HL-60 (cell line): ENCODE measurements around the gene CDH23.

ENCODE experiments used
- POLR2AphosphoS5 ChIP-seq: IDR thresholded peaks from 2 replicates; pipeline ENCODE4 v1.6.1; 2012; ENCODE audit warnings: low read depth
- TF ChIP-seq, protein P1 (sequence below): IDR thresholded peaks from one replicate; pipeline ENCODE4 v1.5.1; 2011; ENCODE audit warnings: low read length, control low read depth, inconsistent platforms; ENCODE audit not compliant: insufficient read depth
- TF ChIP-seq, protein P2 (sequence below): IDR thresholded peaks from 2 replicates; pipeline ENCODE4 v1.6.1; 2012; ENCODE audit warnings: low read depth; ENCODE audit not compliant: insufficient replicate concordance

DNA sequence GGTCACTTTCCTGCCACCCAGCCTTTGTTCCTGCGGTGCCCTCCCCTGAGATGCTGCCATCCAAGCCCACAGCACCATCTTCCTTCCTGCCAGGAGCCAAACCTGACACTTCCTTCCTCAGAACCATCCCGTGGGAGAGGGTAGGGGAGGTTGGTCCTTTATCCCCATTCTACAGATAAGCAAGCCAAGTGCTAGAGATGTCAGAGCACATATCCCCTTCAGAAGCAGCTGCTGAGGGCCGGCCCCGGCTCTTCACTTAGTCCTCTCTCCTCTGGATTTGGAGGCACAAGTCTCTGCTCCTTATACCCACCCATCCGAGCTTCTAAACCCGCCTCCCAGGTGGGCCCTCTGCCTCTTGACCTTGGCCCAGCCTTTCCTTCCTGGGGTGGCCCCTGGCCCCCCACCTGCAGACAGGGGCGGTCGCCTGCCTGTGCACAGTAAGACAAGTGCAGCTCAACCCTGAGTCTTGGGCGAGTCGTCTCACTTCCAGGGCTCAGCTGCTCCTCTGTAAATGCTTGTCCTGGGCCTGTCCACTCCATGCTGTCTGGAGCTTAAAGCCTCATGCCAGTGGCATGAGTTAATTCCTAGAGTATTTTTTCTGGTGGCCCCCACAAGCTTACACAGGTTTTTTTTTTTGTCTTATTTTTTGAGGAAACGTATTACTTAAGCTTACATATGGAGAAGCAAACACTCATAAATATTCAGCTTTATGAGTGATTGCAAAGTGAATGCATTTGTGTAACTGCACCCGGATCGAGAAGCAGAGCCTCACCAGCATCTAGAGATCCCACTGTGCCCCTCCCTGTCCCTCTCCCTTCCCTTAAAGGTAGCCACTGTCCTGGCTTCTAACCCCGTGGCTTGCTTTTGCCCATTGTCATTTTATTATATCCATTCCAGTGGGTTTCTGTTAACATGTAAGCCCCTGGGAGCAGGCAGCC, 125.1 kb downstream of the CDH23 start:
- TF ChIP-seq, protein P1, sequence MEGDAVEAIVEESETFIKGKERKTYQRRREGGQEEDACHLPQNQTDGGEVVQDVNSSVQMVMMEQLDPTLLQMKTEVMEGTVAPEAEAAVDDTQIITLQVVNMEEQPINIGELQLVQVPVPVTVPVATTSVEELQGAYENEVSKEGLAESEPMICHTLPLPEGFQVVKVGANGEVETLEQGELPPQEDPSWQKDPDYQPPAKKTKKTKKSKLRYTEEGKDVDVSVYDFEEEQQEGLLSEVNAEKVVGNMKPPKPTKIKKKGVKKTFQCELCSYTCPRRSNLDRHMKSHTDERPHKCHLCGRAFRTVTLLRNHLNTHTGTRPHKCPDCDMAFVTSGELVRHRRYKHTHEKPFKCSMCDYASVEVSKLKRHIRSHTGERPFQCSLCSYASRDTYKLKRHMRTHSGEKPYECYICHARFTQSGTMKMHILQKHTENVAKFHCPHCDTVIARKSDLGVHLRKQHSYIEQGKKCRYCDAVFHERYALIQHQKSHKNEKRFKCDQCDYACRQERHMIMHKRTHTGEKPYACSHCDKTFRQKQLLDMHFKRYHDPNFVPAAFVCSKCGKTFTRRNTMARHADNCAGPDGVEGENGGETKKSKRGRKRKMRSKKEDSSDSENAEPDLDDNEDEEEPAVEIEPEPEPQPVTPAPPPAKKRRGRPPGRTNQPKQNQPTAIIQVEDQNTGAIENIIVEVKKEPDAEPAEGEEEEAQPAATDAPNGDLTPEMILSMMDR = no peak
- no peak for TF ChIP-seq POLR2AphosphoS5
- TF ChIP-seq, protein P2, sequence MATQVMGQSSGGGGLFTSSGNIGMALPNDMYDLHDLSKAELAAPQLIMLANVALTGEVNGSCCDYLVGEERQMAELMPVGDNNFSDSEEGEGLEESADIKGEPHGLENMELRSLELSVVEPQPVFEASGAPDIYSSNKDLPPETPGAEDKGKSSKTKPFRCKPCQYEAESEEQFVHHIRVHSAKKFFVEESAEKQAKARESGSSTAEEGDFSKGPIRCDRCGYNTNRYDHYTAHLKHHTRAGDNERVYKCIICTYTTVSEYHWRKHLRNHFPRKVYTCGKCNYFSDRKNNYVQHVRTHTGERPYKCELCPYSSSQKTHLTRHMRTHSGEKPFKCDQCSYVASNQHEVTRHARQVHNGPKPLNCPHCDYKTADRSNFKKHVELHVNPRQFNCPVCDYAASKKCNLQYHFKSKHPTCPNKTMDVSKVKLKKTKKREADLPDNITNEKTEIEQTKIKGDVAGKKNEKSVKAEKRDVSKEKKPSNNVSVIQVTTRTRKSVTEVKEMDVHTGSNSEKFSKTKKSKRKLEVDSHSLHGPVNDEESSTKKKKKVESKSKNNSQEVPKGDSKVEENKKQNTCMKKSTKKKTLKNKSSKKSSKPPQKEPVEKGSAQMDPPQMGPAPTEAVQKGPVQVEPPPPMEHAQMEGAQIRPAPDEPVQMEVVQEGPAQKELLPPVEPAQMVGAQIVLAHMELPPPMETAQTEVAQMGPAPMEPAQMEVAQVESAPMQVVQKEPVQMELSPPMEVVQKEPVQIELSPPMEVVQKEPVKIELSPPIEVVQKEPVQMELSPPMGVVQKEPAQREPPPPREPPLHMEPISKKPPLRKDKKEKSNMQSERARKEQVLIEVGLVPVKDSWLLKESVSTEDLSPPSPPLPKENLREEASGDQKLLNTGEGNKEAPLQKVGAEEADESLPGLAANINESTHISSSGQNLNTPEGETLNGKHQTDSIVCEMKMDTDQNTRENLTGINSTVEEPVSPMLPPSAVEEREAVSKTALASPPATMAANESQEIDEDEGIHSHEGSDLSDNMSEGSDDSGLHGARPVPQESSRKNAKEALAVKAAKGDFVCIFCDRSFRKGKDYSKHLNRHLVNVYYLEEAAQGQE = no peak
